OCI-LY3 (cell line): ENCODE results near the gene PITPNC1.
"Not testable (repeated sequence)": the region's sequence is repeated elsewhere in the genome, so short reads cannot be mapped to it uniquely, and the experiment has no call there.

Source experiments
- H2AFZ ChIP-seq: fragments of 200-600, 300-600 bp; shearing (Covaris generic); 2 replicates; pipeline ENCODE4 v1.6.0; 2014; ENCODE audit warnings: antibody characterized with exemption, low read depth, low read length
- H3K27ac ChIP-seq: fragments of 200-600, 300-600 bp; sonication (generic); 2 replicates; pipeline ENCODE4 v1.5.1; 2014; ENCODE audit warnings: mild to moderate bottlenecking, low read length, moderate library complexity, mixed read lengths
- H3K27me3 ChIP-seq: fragments of 200-600, 300-600 bp; sonication (generic); 2 replicates; pipeline ENCODE4 v1.6.1; 2014; ENCODE audit warnings: low read depth, low read length, mixed read lengths
- H3K36me3 ChIP-seq: fragments of 200-600, 300-600 bp; sonication (generic); replicated peaks from 2 replicates; pipeline ENCODE3; 2014; ENCODE audit warnings: low read depth, low read length, mixed read lengths
- H3K4me1 ChIP-seq: fragments of 300-600, 200-600 bp; sonication (generic); 2 replicates; pipeline ENCODE4 v1.6.1; 2014; ENCODE audit warnings: low read length, mixed read lengths
- H3K4me2 ChIP-seq: fragments of 200-600, 300-600 bp; sonication (generic); 2 replicates; pipeline ENCODE4 v1.6.1; 2014; ENCODE audit warnings: low read length, mixed read lengths
- H3K4me3 ChIP-seq: fragments of 300-600, 200-600 bp; sonication (generic); 2 replicates; pipeline ENCODE4 v1.5.1; 2014; ENCODE audit warnings: antibody characterized with exemption, mild to moderate bottlenecking, low read length, moderate library complexity
- H3K79me2 ChIP-seq: fragments of 300-600, 200-600 bp; shearing (Covaris generic); 2 replicates; pipeline ENCODE4 v1.6.1; 2014; ENCODE audit warnings: mild to moderate bottlenecking, low read length, mixed read lengths
- H3K9ac ChIP-seq: fragments of 300-600, 200-600 bp; shearing (Covaris generic); 2 replicates; pipeline ENCODE4 v1.6.0; 2014; ENCODE audit warnings: mild to moderate bottlenecking, low read length, moderate library complexity
- H3K9me3 ChIP-seq: fragments of 200-600, 300-600 bp; shearing (Covaris generic); 2 replicates; pipeline ENCODE4 v1.6.1; 2014; ENCODE audit warnings: low read length, mixed read lengths; ENCODE audit not compliant: insufficient read depth
- H4K20me1 ChIP-seq: fragments of 200-600, 300-600 bp; sonication (generic); 2 replicates; pipeline ENCODE4 v1.6.1; 2016; ENCODE audit warnings: low read length, mixed read lengths; ENCODE audit not compliant: insufficient read depth
- EZH2phosphoT487 ChIP-seq: fragments of 200-600 bp; shearing (Covaris generic); IDR thresholded peaks from 2 replicates; pipeline ENCODE4 v1.6.1; 2018; ENCODE audit warnings: antibody characterized with exemption, mixed run types, low read depth
- TF ChIP-seq, protein P1 (sequence below): fragments of 200-600, 300-600 bp; sonication (generic); IDR thresholded peaks from 2 replicates; pipeline ENCODE4 v1.5.1; 2014; ENCODE audit warnings: antibody characterized with exemption, low read length, low read depth

The PITPNC1 gene

DNA sequence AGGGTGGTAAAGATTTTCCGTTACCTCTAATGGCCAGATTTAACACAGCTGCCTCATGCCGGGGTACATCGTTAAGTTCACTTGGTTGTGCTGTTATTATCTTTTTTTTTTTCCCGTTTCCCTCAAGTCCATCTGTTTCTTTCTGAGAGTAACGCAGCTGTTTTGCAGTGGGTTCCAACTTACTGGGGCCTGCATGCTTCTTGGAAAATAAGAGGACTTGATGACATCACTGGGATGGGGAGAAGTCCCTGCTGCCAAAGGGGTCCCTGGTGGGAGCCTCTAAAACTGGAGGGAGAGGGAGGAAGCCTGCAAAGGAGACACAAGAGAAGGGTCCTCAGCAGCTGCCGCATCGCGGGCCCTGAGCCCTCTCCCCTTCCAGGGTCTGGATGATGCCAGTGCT lies 262.9 kb downstream of the PITPNC1 start:
- Histone ChIP-seq H3K36me3 (no peaks in the 10 kb centered on the region), H3K9me3 (no peaks in the 10 kb centered on the region), H4K20me1 (no peaks in the 10 kb centered on the region), H3K9ac (no peak overlapping the region), H3K4me3 (no peak overlapping the region), H3K4me2 (no peak overlapping the region), H3K27ac (no peak overlapping the region), H3K4me1 (no peaks in the 10 kb centered on the region), H3K79me2 (no peaks in the 10 kb centered on the region), H2AFZ (no peak overlapping the region), H3K27me3 (no peaks in the 10 kb centered on the region)
- no peak for TF ChIP-seq EZH2phosphoT487
- TF ChIP-seq, protein P1, sequence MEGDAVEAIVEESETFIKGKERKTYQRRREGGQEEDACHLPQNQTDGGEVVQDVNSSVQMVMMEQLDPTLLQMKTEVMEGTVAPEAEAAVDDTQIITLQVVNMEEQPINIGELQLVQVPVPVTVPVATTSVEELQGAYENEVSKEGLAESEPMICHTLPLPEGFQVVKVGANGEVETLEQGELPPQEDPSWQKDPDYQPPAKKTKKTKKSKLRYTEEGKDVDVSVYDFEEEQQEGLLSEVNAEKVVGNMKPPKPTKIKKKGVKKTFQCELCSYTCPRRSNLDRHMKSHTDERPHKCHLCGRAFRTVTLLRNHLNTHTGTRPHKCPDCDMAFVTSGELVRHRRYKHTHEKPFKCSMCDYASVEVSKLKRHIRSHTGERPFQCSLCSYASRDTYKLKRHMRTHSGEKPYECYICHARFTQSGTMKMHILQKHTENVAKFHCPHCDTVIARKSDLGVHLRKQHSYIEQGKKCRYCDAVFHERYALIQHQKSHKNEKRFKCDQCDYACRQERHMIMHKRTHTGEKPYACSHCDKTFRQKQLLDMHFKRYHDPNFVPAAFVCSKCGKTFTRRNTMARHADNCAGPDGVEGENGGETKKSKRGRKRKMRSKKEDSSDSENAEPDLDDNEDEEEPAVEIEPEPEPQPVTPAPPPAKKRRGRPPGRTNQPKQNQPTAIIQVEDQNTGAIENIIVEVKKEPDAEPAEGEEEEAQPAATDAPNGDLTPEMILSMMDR = no peak

DNA sequence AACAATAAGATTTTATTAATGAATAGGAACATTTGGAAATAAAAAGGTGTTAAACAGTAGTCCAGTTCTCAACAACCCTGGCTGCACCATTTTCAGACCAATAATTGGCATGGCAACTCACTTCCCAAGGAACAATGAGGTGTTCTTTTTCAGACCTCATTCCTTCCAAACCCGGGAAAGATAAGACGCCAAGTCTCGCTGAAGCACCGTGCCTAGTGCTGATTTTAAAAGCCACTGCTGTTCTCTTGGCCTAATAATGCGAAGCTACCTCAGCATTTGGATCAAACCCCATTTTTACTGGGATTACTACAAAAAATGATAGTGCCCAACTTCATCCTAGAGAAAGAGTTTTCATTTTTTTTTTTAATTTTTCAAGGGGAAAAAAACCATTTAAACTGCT lies 265.4 kb downstream of the PITPNC1 start:
- Histone ChIP-seq H3K79me2 (no peaks in the 10 kb centered on the region), H3K9me3 (no peaks in the 10 kb centered on the region), H2AFZ (no peak overlapping the region), H3K27ac (no peak overlapping the region), H3K9ac (no peak overlapping the region), H3K4me1 (no peaks in the 10 kb centered on the region), H3K4me3 (no peak overlapping the region), H3K4me2 (no peak overlapping the region), H3K36me3 (no peaks in the 10 kb centered on the region), H4K20me1 (no peaks in the 10 kb centered on the region), H3K27me3 (no peaks in the 10 kb centered on the region)
- no peak for TF ChIP-seq EZH2phosphoT487
- TF ChIP-seq, protein P1 = no peak

DNA sequence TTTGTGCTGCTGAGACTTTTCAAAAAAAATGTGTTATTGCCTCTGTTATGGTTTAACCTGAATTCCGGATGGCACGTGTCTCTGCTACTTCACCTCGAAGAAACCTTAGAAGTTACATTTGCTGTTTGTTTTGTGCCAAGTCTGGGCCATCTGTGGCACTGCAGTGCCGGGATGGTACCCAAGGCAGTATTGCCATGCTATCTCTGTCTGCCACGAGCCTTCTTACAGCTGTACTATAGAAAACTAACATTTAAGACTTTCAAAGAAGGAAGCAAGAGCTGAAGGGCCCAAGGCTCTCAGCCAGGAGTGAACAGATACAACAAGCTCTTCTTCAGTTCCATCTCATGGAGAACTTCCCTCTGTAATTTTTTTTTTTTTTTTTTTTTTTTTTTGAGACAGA lies 267.0 kb downstream of the PITPNC1 start:
- H3K27ac ChIP-seq = no peak overlapping the region
- no peaks in the 10 kb centered on the region for H3K4me1 ChIP-seq
- no peaks in the 10 kb centered on the region for H3K79me2 ChIP-seq

DNA sequence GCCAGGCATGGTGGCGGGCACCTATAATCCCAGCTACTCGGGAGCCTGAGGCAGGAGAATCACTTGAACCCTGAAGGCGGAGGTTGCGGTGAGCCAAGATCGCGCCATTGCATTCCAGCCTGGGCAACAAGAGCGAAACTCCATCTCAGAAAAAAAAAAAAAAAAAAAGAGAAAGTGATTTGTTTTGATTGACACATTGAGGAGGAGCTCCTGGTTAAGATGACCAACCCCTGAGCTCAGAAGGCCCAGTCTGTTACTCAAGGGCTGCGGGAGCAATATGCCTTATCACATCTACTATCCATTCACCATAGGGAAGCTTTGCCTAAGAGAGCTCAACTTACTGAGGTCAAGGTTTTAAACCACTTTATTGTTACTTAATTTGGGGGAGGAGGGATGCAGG lies 268.1 kb downstream of the PITPNC1 start:
- not testable (repeated sequence) for H4K20me1 ChIP-seq, H3K4me1 ChIP-seq, H3K27ac ChIP-seq, H3K27me3 ChIP-seq, H3K4me3 ChIP-seq, H3K4me2 ChIP-seq, H2AFZ ChIP-seq, H3K79me2 ChIP-seq, H3K9me3 ChIP-seq, H3K36me3 ChIP-seq, H3K9ac ChIP-seq

More for the DNA sequence above, 267.0 kb downstream of the PITPNC1 start:
- no peak overlapping the region for H3K4me2 ChIP-seq
- no peaks in the 10 kb centered on the region for H3K36me3 ChIP-seq
- H2AFZ ChIP-seq = no peak overlapping the region
- H3K4me3 ChIP-seq = no peak overlapping the region
- no peak overlapping the region for H3K9ac ChIP-seq
- no peaks in the 10 kb centered on the region for H3K9me3 ChIP-seq
- H3K27me3 ChIP-seq = no peaks in the 10 kb centered on the region
- H4K20me1 ChIP-seq = no peaks in the 10 kb centered on the region
- TF ChIP-seq, protein P1 = no peak

DNA sequence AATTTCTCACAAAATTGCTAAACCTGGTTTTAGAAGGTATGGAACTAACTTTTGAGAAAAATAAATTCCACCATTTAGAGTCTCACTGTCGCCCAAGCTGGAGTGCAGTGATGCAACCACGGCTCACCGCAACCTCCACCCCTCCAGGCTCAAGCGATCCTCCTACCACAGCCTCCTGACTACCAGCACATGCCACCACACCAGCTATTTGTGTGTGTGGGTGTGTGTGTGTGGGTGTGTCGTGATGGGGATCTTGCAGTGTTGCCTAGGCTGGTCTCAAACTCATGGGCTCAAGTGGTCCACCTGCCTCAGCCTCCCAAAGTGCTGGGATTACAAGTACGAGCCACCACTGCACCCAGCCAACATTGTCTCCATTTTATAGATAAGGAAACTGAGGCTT lies 269.4 kb downstream of the PITPNC1 start:
- Histone ChIP-seq H3K4me2 (no peak overlapping the region), H3K79me2 (no peaks in the 10 kb centered on the region), H3K4me3 (no peak overlapping the region), H3K4me1 (peaks cover 18% of the 10 kb centered on the region), H4K20me1 (no peaks in the 10 kb centered on the region), H3K27me3 (no peaks in the 10 kb centered on the region), H3K27ac (no peak overlapping the region), H3K36me3 (no peaks in the 10 kb centered on the region), H2AFZ (no peak overlapping the region), H3K9me3 (no peaks in the 10 kb centered on the region), H3K9ac (no peak overlapping the region)
- TF ChIP-seq, protein P1 = no peak
- TF ChIP-seq EZH2phosphoT487 = no peak
